RCC 7860 (cell line): ENCODE results near the gene TUT7.
"Not testable (repeated sequence)": the region's sequence is repeated elsewhere in the genome, so short reads cannot be mapped to it uniquely, and the experiment has no call there.

Experiments used
- DNase-seq: peaks from one replicate; pipeline ENCODE4 v3.0.0-alpha.2; 2015; ENCODE audit warnings: low spot score
- FAIRE-seq: peaks from 2 replicates; lab custom pipeline; 2012; peaks lifted over from hg19 to GRCh38; lab: Jason Lieb, UNC

TUT7 gene

GRCh38 chr9:86303316-86303975 lies 50.8 kb downstream of the TUT7 start:
- no peak for DNase-seq
- FAIRE-seq, result no peak

GRCh38 chr9:86301686-86302085 lies 52.5 kb downstream of the TUT7 start:
- DNase-seq, result no peak
- no peak for FAIRE-seq

DNA sequence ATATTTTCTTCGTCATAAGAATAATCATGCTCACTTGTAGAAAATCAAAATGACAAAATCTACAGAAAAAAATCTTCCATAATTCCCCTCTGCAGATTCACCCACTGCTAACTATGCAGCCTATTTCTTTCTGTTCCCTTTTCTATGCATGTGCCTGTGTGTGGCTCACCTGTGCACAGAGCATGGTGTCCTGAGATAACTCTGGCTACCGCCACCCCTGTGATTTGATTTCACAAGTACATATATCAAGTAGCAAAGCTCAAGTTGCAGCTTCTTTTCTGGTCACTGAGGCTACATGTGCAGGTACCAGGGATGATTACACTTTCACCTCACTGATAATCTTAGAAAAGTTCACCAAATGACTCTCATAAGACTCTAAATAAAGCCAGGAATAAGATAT lies 53.5 kb downstream of the TUT7 start:
- no peak for FAIRE-seq

GRCh38 chr9:86298873-86299272 lies 55.3 kb downstream of the TUT7 start:
- DNase-seq, result no peak
- no peak for FAIRE-seq

More for the DNA sequence above, 53.5 kb downstream of the TUT7 start:
- DNase-seq, result no peak

- FAIRE-seq, DNase-seq: not testable (repeated sequence)
These were observed 63.9 kb downstream of the TUT7 start for GRCh38 chr9:86290341-86290740.

DNA sequence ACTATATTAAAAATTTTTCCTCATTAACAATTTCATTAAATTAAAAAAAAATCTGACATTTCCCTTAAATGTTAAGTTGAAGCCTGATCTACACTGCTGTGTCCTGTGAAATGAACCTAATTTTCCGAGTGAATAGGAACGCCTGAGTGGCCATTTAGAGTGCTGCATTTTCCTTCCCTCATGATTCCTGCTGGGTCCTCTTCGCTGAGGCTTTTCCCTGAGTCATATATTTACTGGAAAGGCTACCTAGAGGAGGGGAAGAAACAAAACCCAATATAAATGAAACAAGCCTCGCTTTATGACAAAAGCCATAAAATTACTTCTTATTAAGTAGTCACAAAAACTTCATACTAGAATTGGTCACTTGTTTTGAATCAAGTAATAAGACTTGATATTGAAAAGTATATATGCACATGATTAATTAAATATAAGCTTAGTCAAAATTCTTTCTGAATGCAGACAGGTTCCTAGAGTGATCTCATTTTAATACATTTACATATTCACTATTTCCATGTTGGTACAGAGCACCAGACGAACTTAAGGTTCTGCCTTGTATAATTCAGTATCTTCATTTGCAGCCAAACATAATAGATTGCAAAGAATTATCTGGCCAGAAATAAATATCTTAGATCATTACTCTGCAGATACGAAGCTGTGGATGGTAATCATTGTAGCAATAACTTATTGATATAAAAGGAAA lies 65.6 kb downstream of the TUT7 start:
- FAIRE-seq (no peak), DNase-seq (no peak)

DNA sequence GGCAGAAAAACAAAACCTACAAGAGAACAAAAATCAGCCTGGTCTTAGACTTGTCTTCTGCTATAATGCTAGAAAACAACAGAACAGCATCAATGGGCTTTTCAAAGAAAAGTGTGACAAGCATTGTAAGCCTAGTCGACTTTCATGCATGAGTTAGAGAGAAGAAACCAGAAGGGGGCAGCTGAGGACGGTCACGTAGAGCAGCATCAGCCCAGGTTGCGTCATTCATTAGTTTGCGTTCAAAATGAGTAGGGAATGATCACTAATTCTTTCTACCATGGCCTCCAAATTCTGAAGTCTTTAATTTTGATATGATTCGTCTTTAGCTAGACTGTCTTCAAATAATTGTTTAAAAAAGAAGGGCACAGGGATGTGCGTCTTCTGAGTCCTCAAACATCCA lies 67.2 kb downstream of the TUT7 start:
- no peak for DNase-seq
- no peak for FAIRE-seq

DNA sequence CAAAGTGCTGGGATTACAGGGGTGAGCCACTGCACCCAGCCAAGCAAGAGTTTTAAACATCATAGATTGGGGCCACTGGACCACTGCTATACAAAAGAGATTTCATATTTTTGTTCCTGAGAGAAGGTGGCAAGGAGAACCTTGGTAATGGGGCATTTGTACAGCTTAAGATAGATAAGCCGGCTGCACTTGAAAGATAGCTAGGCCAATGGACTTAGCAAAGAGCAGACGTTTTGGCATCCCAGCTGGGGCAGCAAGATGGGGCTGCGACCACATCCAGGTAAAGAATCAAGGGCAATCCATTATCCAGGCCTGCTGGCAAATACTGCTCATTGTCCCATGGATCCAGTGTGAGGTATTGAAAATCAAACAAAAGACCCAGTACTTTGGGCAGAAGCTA lies 67.9 kb downstream of the TUT7 start:
- DNase-seq, result no peak
- FAIRE-seq, result no peak

DNA sequence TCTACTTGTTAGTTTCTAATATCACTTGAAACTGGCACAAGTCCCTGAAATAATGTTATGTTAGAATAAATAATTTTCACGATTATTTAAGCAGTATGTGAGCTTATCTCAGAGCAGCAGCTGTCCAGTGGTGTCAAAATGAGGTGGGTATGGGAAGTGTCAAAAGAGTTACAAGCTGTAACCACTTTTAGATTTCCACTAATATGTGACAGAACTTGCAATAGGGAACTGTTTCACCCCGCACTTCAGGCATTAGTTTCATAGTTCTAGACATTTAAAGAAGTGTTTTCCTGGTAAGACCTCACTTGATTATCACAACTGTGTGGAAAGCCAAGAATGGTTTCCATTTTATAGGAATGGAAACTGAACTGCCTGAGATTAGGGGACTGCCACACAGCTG lies 68.9 kb downstream of the TUT7 start:
- DNase-seq (no peak), FAIRE-seq (no peak)

DNA sequence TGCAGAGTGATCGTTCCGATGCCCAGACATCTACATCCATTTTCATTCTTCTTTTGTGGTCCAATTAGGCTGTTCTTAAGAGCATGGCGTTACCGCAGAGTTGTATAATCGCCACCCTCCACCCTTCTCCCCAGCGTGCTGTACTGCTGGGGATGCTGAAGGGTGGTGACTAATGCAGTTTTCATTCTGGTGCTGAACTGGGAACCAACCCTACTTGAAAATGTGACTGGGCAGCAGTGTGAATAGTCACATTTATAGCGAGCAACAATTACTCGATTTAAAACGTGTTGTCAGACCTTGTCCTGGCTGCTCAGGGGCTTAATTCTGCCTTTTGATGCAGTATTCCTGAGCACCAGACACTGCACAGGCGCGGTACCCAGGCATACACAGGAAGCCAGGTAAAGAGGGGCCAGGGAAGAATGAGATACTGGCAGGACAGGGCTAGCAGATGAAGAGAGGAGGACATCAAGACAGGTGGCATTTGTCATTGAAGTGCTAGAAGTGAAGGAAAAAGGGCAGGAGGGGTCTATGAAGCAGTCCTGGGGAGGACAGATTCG lies 71.2 kb downstream of the TUT7 start:
- DNase-seq, result peak; percentile 64
- FAIRE-seq, result peak; percentile 17

DNA sequence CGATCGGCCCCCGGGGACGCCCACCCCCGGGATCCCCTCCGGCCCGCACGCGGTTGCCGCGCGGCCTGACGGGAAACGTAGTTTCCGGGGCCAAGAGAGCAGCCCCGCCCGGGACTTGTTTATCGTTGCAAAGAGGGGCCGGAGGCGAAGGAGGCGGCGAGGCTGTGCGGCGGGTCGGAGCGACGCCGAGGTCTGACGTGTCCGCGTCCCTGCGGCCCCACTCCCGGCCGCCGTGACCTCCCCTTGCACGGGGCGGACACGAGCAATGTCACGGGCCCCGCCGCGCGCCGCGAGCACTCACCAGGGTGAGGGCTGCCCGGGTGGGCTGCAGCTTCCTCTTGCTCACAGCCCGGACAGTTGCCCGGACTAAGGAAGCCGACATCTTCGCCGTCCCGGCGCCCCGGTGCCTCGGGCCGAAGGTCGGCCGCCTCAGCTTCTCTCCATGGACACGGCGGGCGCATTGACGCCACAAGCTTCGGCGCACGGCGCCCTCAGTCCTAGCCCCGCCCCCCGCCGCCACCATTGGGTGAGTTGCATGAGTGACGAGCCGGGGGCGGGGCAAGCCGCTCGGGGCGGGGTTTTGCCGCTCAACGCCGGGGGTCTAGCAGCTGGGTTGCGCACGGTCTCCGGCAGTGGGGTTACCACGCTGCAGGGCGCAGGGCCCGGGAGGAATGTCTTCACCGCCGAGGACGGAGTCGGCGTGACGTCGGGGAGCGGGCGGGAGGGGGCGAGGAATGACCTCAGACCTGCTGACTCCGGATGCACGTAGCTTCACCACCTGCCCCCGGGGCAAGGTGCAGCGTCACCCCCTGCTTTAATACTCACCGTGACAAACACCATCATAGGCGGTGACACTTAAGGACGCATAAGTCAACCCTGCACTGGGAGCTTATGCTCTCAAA lies 71.9 kb downstream of the TUT7 start, which contains the start of gene ISCA1:
ISCA1 (minus strand) TSS at position 462 of the 902 bp plus-strand sequence; CDS start at position 382, 80 bp downstream.
- FAIRE-seq (no peak), DNase-seq (peak; percentile 72)

DNA sequence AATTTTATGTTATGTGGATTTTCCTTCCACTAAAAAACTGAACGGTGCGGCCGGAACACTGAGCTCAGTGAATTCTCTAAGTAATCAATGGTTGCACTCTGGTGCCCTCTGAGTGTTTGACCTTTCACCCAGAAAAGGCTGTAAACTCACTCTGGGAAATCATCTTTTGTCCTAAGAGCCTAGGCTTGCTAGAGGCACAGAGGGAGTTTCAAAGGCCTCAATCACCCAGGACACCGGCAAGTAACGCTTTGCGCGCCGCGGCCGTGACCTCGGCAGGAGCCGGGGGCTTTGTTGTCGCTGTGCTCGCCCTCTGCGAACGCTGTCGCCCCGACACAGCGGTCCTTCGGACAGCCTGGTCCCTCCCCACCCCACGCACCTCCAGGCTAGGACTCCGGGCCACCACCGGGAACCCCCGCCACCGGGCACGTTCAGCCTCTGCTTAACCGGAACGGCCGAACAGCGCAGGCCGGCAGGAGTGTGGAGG lies 72.6 kb downstream of the TUT7 start:
- FAIRE-seq (no peak), DNase-seq (no peak)

- DNase-seq (no peak), FAIRE-seq (no peak)
These were observed 73.6 kb downstream of the TUT7 start for GRCh38 chr9:86280580-86280979.

DNA sequence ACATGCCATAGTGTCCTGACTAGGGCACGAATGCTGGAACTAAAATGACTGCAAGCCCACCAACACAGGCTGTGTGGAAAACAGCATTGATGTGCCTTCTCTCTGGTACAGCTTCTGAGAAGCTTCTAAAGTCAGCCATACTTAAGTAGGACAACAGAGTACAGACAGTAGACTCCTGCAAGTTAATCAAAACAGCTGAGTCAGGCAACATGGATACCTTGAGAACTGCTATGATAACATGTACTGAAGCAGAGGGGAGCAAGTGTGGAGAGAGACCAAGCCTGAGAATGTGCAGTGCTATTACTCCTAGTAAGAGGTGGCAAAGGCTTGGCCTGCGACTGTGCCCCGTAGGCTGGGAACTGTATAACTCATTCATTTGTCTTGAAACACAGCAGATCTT lies 74.4 kb downstream of the TUT7 start:
- FAIRE-seq (no peak), DNase-seq (no peak)

- DNase-seq (no peak), FAIRE-seq (no peak)
These were observed 77.1 kb downstream of the TUT7 start for GRCh38 chr9:86277072-86277471.

DNA sequence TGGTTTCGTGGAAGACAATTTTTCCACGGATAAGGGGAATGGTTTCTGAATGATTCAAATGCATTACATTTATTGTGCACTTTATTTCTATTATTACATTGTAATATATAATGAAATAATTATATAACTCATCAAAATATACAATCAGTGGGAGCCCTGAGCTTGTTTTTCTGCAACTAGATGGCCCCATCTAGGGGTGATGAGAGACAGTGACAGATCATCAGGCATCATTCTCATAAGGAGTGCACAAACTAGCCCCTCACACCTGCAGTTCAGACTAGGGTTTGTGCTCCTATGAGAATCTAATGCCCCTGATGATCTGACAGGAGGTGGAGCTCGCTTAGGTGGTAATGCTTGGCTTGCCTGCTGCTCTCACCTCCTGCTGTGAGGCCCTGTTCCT lies 78.2 kb downstream of the TUT7 start:
- FAIRE-seq, result no peak
- no peak for DNase-seq

DNA sequence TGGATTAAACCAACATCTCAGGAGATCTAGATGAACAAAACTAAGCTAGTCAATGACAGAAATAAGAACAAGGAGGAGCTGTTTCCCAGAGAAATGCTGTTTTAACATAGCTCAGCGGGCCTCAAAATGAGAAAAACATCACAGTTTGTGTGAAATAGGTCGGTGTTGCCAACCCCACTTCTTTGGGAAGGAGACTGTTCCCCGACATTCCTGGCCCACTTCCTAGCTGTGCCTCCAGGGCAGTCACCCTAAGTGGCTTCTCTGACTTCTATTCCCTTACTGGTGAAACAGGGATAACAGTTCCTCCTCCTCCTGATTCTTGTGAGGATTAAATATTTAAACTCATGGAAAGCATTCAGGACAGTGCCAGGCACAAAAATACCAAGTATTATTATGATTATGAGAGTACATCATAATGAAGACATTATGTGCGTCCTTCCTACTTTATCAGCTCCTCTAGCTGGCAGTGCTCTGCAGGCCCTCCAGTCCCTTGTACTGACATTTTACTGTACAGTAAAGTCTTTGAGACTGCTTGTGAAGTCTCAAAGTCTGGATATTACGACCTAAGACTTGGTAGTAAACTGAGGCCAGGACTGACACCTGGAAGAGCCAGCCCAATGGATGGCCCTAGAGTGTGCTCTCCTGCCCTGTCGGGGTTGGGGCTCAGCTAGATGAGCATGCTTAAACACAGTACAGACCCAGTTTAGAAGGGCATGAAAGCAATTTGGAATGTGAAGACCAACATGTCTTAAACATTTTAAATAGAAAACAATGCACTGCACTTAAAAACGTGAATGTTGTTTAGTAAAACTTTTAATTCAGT lies 79.2 kb downstream of the TUT7 start:
- FAIRE-seq, result no peak
- DNase-seq, result no peak

- FAIRE-seq (no peak), DNase-seq (no peak)
These were observed 82.0 kb downstream of the TUT7 start for GRCh38 chr9:86272221-86272620.

DNA sequence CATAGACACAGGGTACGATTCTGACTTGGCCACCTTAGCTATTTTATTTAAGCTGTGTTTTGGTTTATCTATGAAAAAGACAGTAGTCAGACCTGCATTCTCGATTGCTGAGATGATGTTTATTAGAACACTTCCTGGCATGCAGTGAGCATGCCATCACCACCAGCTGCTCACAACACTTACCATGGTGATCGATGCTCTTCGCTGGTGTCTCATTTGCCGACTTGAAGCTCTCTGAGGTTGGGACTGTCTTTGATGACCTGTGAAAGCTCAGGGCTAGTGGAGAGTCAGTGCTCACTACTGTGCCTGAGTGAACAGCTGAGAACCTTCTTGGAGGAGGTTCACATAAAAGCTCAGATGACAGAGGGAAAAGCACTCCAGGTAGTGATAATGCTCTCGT lies 90.3 kb downstream of the TUT7 start:
- FAIRE-seq (no peak), DNase-seq (no peak)

- no peak for DNase-seq
- no peak for FAIRE-seq
These were observed 91.7 kb downstream of the TUT7 start for GRCh38 chr9:86262492-86262891.
